Caco-2 (cell line): ENCODE measurements around the gene MCC. TPM values are rescaled to one million over a fixed set of nuclear protein-coding genes. Genes with fewer than 3 reads are reported as not detected.

Experiments used
- BruUV-seq: library from RNA; stranded (reverse); fragments of 400-500 nt; replicated peaks from 2 replicates; lab custom pipeline; 2021; lab: Mats Ljungman, UMichigan
- CTCF ChIA-PET: fragments of 300-600 bp; sonication (Branson Sonifier 250); formaldehyde crosslinking; loops from one replicate; lab custom pipeline; 2022; ENCODE audit warnings: antibody characterized with exemption; lab: Charles Lee
- POLR2A ChIA-PET: fragments of 300-600 bp; sonication (Branson Sonifier 250); formaldehyde crosslinking; loops from one replicate; lab custom pipeline; 2022; ENCODE audit warnings: antibody characterized with exemption; lab: Charles Lee
- DNase-seq, 2 experiments: peaks; one replicate each; pipeline versions ENCODE4 v3.0.0 to v3.0.0-alpha.2; 2020 to 2022
- H3K27me3 ChIP-seq: replicated peaks from 2 replicates; pipeline ENCODE4 v1.6.0; 2011; ENCODE audit warnings: low read length; ENCODE audit not compliant: control insufficient read depth, insufficient read depth
- H3K36me3 ChIP-seq: 2 replicates; pipeline ENCODE4 v1.5.1; 2011; ENCODE audit warnings: low read length; ENCODE audit not compliant: control insufficient read depth, insufficient read depth
- H3K4me1 ChIP-seq: fragments of 250-450 bp; sonication (Bioruptor Pico); 2 replicates; pipeline ENCODE4 v1.5.1; 2020; ENCODE audit warnings: mild to moderate bottlenecking
- H3K4me3 ChIP-seq: 2 replicates; pipeline ENCODE4 v1.5.1; 2011; ENCODE audit warnings: low read depth, mild to moderate bottlenecking, control low read depth, low read length
- H3K9me3 ChIP-seq: fragments of 250-450 bp; sonication (Bioruptor Pico); 2 replicates; pipeline ENCODE4 v1.5.1; 2020; ENCODE audit warnings: mild to moderate bottlenecking, moderate library complexity
- H3K27ac Mint-ChIP-seq: one replicate; pipeline ENCODE4 v1.8.0; 2022; ENCODE audit warnings: mixed read lengths; ENCODE audit not compliant: unreplicated experiment
- H3K27me3 Mint-ChIP-seq: one replicate; pipeline ENCODE4 v1.8.0; 2022; ENCODE audit warnings: mixed read lengths; ENCODE audit not compliant: insufficient read depth, unreplicated experiment
- H3K36me3 Mint-ChIP-seq: one replicate; pipeline ENCODE4 v1.8.0; 2022; ENCODE audit warnings: mild to moderate bottlenecking, mixed read lengths; ENCODE audit not compliant: insufficient read depth, unreplicated experiment
- H3K4me1 Mint-ChIP-seq: one replicate; pipeline ENCODE4 v1.8.0; 2022; ENCODE audit warnings: low read depth, mixed read lengths; ENCODE audit not compliant: unreplicated experiment
- H3K4me3 Mint-ChIP-seq: one replicate; pipeline ENCODE4 v1.8.0; 2022; ENCODE audit warnings: mild to moderate bottlenecking, moderate library complexity, mixed read lengths; ENCODE audit not compliant: unreplicated experiment
- H3K9me3 Mint-ChIP-seq: one replicate; pipeline ENCODE4 v1.8.0; 2022; ENCODE audit warnings: mixed read lengths; ENCODE audit not compliant: unreplicated experiment
- CTCF ChIP-seq, 2 experiments: fragments of 200-600 bp in 1 of 2; IDR thresholded peaks; 1 replicate in 1 of 2; 2 replicates in 1 of 2; pipeline versions ENCODE4 v1.5.1 to v1.8.0; 2011 to 2022; ENCODE audit warnings: antibody characterized with exemption in 1 of 2, control low read depth in 1 of 2, inconsistent platforms in 1 of 2, low read depth in 1 of 2, low read length in 1 of 2, mild to moderate bottlenecking in 1 of 2, moderate library complexity in 1 of 2; ENCODE audit not compliant: insufficient read depth in 1 of 2, severe bottlenecking in 1 of 2, unreplicated experiment in 1 of 2
- intact Hi-C: fragments of 100-400 bp; cut with micrococcal nuclease; formaldehyde crosslinking; loops from one replicate; pipeline ENCODE4 v1.10.0; 2022; ENCODE audit not compliant: unreplicated experiment
- total RNA-seq: library from RNA; stranded (reverse); gene quantifications from 2 replicates; pipeline ENCODE4 v1.2.3, GENCODE V29; 2022

The MCC gene
- total RNA-seq, 1 experiment from 2014 or later, result 0.09 TPM

GRCh38 chr5:113357696-113358476 lies 130.4 kb downstream of the MCC start:
- Histone ChIP-seq H3K4me3 (no peak overlapping the region), H3K36me3 (no peaks in the 10 kb centered on the region), H3K4me1 (no peaks in the 10 kb centered on the region), H3K27me3 (no peaks in the 10 kb centered on the region), H3K9me3 (no peaks in the 10 kb centered on the region; the same call in 1 of the 2 replicates)
- BruUV-seq, result no TSS peak
- no peaks in the 10 kb centered on the region for H3K27me3 Mint-ChIP-seq
- H3K9me3 Mint-ChIP-seq, result no peaks in the 10 kb centered on the region
- no peak overlapping the region for H3K27ac Mint-ChIP-seq
- H3K36me3 Mint-ChIP-seq, result no peaks in the 10 kb centered on the region
- TF ChIP-seq CTCF (IDR thresholded peaks at IDR 0.05; ENCODE audit: insufficient read depth in 1 of 2, low read depth in 1 of 2, low read length in 1 of 2, severe bottlenecking in 1 of 2, unreplicated experiment in 1 of 2), result no peak
- CTCF ChIA-PET, result no interaction called here
- POLR2A ChIA-PET, result no interaction called here
- no peak overlapping the region for H3K4me3 Mint-ChIP-seq
- intact Hi-C loops, result no loop called here
- H3K4me1 Mint-ChIP-seq, result no peaks in the 10 kb centered on the region
- no peak for DNase-seq

- no peak for DNase-seq
- H3K27me3 Mint-ChIP-seq, result no peaks in the 10 kb centered on the region
- H3K4me3 ChIP-seq, result no peak overlapping the region
- no peaks in the 10 kb centered on the region for H3K9me3 Mint-ChIP-seq
- no peaks in the 10 kb centered on the region for H3K4me1 ChIP-seq
- no peak overlapping the region for H3K4me3 Mint-ChIP-seq
- ChIA-PET CTCF (no interaction called here), POLR2A (no interaction called here)
- TF ChIP-seq CTCF (IDR thresholded peaks at IDR 0.05; ENCODE audit: insufficient read depth in 1 of 2, low read depth in 1 of 2, low read length in 1 of 2, severe bottlenecking in 1 of 2, unreplicated experiment in 1 of 2), result no peak
- H3K27ac Mint-ChIP-seq, result no peak overlapping the region
- H3K4me1 Mint-ChIP-seq, result no peaks in the 10 kb centered on the region
- H3K36me3 Mint-ChIP-seq, result no peaks in the 10 kb centered on the region
- intact Hi-C loops, result no loop called here
- H3K27me3 ChIP-seq, result no peaks in the 10 kb centered on the region
- no peaks in the 10 kb centered on the region for H3K36me3 ChIP-seq
- no peaks in the 10 kb centered on the region for H3K9me3 ChIP-seq
- BruUV-seq, result no TSS peak
These were observed 131.8 kb downstream of the MCC start for GRCh38 chr5:113356487-113356886.

GRCh38 chr5:113354055-113354454 lies 134.2 kb downstream of the MCC start:
- POLR2A ChIA-PET, result no interaction called here
- BruUV-seq, result no TSS peak
- CTCF ChIA-PET, result no interaction called here
- Histone ChIP-seq H3K9me3 (no peaks in the 10 kb centered on the region), H3K27me3 (no peaks in the 10 kb centered on the region), H3K4me3 (no peak overlapping the region), H3K4me1 (no peaks in the 10 kb centered on the region), H3K36me3 (no peaks in the 10 kb centered on the region)
- no peak overlapping the region for H3K27ac Mint-ChIP-seq
- H3K9me3 Mint-ChIP-seq, result no peaks in the 10 kb centered on the region
- H3K4me1 Mint-ChIP-seq, result no peaks in the 10 kb centered on the region
- H3K4me3 Mint-ChIP-seq, result no peak overlapping the region
- intact Hi-C loops, result no loop called here
- no peak for DNase-seq
- no peak for TF ChIP-seq CTCF (IDR thresholded peaks at IDR 0.05; ENCODE audit: insufficient read depth in 1 of 2, low read depth in 1 of 2, low read length in 1 of 2, severe bottlenecking in 1 of 2, unreplicated experiment in 1 of 2)
- no peaks in the 10 kb centered on the region for H3K36me3 Mint-ChIP-seq
- H3K27me3 Mint-ChIP-seq, result no peaks in the 10 kb centered on the region
